GM12878 (cell line): ENCODE results near the gene VAC14. TPM values are rescaled to one million over a fixed set of nuclear protein-coding genes. Genes with fewer than 3 reads are reported as not detected.

Experiments
- MYC ChIP-seq: IDR thresholded peaks from 2 replicates; pipeline ENCODE4 v1.6.1; 2011; ENCODE audit warnings: mild to moderate bottlenecking, low read length, moderate library complexity, inconsistent platforms; ENCODE audit not compliant: insufficient read depth, insufficient replicate concordance, insufficient read length, severe bottlenecking
- polyA plus RNA-seq, 11 experiments: library from polyadenylated mRNA; depleted of rRNA in 4 of 11; unstranded in 6 of 11; stranded (reverse) in 5 of 11; fragments of >200 nt; fragmentation: Nextera tagmentation in 4 of 11; fragmentation: Illumina TruSeq in 1 of 11; extraction: Ambion mirVana in 4 of 11; extraction: Trizol in 1 of 11; gene quantifications; 1 replicate in 1 of 11; 2 replicates in 10 of 11; pipeline versions ENCODE4 v1.2.1 to v1.2.3, GENCODE V29; 2011 to 2016; ENCODE audit warnings: inconsistent platforms in 2 of 11, missing spikeins in 2 of 11, low read depth in 1 of 11
- total RNA-seq, 4 experiments: library from RNA; depleted of rRNA in 3 of 4; stranded (reverse); fragments of >200 nt in 3 of 4; fragmentation: Illumina TruSeq in 1 of 4; extraction: Trizol in 1 of 4; gene quantifications; 2 replicates each; pipeline versions ENCODE4 v1.2.1 to v1.2.3, GENCODE V29; 2013 to 2021
- TF ChIP-seq, protein P1 (sequence below): fragments of 150-350 bp; IDR thresholded peaks from 2 replicates; pipeline ENCODE4 v1.6.1; 2016; ENCODE audit warnings: low read depth, low read length
- TF ChIP-seq, protein P2 (sequence below): fragments of 450-650 bp; IDR thresholded peaks from 2 replicates; pipeline ENCODE4 v1.6.1; 2016; ENCODE audit warnings: mild to moderate bottlenecking
- TF ChIP-seq, protein P3 (sequence below): IDR thresholded peaks from 2 replicates; pipeline ENCODE4 v1.6.1; 2012; ENCODE audit warnings: low read depth, low read length, improper control_type of control experiment
- TF ChIP-seq, protein P4 (sequence below): fragments of 450-650 bp; formaldehyde crosslinking; IDR thresholded peaks from 2 replicates; pipeline ENCODE4 v1.4.0; 2020; ENCODE audit warnings: mild to moderate bottlenecking, moderate library complexity

Gene VAC14
- total and polyA plus RNA-seq, 10 of the 15 experiments (the other 5 are each of a cell fraction or from before 2014, with no cell fraction given) = 1.3 to 45.5 (median 25.5) TPM

DNA sequence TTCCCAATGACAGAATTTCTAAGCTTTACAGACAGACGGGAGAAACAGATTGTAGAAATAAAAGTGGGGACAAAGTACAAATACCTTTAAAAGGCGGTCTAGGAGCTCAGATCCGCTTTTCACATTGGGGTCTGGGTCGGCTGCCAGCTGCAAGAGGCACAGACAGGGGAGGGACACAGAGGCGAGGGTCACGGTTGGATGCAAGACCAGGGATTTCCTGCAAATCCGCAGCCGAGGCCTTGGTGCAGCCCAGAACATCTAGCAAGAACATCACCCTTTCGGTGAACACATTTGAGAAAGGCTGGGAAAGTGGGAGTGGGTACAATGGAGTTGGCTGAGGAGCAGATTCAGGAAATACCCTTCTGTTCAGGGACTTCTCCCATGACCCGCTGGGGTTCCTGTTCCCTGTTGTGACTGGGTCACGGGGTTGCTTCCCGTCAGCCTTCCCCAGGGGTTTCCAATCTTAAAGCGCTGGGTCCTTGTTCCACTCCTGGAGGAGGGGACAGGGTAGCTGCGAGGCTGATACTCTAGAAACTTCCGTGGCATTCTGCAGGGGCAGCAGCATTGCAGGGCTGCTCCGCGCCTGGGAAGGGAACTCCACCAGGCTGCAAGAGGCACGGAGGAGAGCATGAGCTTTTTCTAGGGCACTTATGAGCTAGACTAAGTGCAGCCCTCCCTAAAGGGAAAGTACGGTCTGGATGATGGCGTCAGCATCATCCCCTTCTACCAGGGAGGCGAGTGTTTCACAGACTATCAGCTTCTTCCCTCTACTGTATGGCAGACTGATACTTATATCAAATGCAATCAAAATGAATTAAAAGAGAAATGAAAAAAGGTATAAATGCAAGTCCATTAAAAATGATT is 16.0 kb downstream of the VAC14 start (continued):
- TF ChIP-seq, protein P1, sequence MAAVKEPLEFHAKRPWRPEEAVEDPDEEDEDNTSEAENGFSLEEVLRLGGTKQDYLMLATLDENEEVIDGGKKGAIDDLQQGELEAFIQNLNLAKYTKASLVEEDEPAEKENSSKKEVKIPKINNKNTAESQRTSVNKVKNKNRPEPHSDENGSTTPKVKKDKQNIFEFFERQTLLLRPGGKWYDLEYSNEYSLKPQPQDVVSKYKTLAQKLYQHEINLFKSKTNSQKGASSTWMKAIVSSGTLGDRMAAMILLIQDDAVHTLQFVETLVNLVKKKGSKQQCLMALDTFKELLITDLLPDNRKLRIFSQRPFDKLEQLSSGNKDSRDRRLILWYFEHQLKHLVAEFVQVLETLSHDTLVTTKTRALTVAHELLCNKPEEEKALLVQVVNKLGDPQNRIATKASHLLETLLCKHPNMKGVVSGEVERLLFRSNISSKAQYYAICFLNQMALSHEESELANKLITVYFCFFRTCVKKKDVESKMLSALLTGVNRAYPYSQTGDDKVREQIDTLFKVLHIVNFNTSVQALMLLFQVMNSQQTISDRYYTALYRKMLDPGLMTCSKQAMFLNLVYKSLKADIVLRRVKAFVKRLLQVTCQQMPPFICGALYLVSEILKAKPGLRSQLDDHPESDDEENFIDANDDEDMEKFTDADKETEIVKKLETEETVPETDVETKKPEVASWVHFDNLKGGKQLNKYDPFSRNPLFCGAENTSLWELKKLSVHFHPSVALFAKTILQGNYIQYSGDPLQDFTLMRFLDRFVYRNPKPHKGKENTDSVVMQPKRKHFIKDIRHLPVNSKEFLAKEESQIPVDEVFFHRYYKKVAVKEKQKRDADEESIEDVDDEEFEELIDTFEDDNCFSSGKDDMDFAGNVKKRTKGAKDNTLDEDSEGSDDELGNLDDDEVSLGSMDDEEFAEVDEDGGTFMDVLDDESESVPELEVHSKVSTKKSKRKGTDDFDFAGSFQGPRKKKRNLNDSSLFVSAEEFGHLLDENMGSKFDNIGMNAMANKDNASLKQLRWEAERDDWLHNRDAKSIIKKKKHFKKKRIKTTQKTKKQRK = no peak
- TF ChIP-seq, protein P2, sequence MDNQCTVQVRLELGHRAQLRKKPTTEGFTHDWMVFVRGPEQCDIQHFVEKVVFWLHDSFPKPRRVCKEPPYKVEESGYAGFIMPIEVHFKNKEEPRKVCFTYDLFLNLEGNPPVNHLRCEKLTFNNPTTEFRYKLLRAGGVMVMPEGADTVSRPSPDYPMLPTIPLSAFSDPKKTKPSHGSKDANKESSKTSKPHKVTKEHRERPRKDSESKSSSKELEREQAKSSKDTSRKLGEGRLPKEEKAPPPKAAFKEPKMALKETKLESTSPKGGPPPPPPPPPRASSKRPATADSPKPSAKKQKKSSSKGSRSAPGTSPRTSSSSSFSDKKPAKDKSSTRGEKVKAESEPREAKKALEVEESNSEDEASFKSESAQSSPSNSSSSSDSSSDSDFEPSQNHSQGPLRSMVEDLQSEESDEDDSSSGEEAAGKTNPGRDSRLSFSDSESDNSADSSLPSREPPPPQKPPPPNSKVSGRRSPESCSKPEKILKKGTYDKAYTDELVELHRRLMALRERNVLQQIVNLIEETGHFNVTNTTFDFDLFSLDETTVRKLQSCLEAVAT = no peak
- TF ChIP-seq, protein P3, sequence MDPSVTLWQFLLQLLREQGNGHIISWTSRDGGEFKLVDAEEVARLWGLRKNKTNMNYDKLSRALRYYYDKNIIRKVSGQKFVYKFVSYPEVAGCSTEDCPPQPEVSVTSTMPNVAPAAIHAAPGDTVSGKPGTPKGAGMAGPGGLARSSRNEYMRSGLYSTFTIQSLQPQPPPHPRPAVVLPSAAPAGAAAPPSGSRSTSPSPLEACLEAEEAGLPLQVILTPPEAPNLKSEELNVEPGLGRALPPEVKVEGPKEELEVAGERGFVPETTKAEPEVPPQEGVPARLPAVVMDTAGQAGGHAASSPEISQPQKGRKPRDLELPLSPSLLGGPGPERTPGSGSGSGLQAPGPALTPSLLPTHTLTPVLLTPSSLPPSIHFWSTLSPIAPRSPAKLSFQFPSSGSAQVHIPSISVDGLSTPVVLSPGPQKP = no peak
- no peak for TF ChIP-seq MYC
- TF ChIP-seq, protein P4, sequence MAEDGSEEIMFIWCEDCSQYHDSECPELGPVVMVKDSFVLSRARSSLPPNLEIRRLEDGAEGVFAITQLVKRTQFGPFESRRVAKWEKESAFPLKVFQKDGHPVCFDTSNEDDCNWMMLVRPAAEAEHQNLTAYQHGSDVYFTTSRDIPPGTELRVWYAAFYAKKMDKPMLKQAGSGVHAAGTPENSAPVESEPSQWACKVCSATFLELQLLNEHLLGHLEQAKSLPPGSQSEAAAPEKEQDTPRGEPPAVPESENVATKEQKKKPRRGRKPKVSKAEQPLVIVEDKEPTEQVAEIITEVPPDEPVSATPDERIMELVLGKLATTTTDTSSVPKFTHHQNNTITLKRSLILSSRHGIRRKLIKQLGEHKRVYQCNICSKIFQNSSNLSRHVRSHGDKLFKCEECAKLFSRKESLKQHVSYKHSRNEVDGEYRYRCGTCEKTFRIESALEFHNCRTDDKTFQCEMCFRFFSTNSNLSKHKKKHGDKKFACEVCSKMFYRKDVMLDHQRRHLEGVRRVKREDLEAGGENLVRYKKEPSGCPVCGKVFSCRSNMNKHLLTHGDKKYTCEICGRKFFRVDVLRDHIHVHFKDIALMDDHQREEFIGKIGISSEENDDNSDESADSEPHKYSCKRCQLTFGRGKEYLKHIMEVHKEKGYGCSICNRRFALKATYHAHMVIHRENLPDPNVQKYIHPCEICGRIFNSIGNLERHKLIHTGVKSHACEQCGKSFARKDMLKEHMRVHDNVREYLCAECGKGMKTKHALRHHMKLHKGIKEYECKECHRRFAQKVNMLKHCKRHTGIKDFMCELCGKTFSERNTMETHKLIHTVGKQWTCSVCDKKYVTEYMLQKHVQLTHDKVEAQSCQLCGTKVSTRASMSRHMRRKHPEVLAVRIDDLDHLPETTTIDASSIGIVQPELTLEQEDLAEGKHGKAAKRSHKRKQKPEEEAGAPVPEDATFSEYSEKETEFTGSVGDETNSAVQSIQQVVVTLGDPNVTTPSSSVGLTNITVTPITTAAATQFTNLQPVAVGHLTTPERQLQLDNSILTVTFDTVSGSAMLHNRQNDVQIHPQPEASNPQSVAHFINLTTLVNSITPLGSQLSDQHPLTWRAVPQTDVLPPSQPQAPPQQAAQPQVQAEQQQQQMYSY (CRISPR knock-in tag) = no peak
